NCI-H1436 treated with DMSO at 0.1 percent for 48 hours (cell line): ENCODE data around the gene ELP4.

Experiments used
- DNase-seq: peaks from one replicate; lab custom pipeline; 2025; lab: John Stamatoyannopoulos, UW

The ELP4 gene

DNA sequence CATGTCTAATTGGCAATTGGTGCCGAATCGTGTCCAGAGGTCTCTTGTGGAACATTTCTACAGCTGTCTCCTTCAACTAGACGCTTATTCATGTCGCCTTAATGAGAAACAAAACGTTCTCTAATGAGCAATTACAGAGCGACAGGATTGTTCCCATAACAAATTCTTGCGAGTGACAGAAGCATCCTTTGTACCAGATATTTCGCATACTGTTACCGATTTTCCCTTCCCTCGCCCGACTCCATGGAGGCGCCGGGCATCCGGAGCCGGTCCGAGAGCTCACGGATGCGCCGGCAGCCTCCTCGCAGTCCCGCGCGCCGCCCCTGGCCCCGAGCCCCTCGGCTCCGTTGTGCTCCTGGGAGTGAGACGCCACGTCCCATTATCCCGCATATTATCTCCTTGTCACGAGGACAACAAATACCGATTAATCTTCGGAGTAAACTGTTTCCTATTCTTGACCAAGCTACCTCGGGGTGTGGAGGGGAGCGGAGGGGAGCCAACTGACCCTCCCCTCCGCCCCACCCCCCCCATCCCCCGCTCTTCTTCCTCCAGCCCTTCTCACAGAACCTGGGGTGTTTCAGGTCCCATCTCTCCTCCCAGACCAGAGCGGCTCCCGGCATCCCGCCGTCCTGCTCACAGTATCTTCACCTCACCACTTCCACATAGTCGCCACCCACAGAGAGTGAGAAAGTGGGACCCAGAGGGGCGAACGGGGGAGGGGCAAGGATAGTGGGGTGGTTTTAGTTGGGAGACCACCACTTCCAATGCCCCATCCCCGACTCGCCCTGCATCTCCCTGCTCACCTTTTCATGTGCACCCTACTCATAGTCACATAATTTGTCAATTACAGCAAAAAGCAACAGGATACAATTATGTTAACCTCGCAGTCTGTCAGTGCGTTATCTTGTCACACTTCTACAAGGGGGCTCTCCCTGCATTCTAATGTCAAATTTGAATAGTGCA is 290.1 kb downstream of the ELP4 start:
- no peak for DNase-seq

DNA sequence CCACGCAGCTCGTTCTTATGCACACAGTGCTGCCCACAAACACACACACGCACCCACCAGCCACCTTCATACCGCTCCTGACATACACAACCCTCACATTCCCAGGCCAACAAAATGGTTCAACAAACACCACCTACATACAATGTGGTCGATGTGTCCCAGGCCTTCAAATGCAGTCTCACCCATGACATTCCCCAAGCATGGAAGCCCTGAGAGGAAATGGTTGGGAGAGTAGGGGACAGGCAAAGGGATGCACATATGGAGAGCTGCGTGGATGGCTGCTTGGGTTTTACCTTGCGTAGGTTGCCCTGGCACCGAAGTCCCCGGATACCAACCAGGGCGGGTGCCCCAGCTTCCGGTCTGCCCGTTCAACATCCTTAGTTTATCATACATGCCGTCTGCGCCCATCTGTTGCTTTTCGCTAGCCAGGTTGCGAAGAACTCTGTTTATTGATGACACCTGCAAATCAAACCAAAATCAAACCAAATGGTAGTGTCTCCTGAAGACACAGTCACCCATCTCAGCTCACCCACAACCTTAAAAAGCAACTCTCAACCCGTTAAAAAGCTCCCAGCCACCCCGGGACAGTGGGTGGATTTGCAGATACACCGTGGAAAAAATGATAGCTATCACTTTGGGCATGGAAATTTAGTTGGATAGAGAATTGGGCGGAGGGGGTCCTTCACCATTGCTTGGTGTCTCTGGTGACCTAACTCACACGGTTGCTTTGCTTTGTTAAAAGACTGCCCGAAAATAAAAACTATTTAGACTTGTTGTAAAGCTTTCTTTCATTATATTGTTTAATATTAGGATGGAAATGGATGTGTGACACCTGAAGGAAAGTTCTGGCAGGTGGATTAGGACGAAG is 291.1 kb downstream of the ELP4 start:
- no peak for DNase-seq

GRCh38 chr11:31801298-31801702 is 291.7 kb downstream of the ELP4 start:
- DNase-seq: no peak

DNA sequence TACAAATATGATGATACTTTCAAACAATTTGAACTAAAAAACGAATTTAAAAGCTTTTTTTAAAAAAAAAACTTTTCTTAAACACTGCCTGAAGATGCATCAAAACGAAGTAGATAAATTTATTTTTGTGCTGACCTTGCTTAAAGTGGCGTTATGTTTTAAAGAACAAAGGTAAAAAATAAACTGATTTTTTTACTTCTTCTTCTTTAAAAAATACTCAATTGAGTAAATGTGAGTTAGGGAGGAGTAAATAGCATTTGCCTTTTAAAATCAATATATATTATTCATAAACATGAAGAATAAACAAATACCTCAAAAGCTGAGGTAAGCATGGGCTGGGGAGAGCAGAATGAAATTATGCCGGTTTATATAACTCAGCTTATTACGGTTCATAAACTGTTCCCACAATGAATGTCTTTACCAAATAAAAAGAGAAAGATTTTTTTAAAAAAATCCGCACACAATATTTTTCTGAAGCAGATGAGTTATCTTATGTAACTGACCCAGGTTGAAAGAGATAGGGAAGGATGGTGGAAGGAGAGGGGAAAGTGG is 292.5 kb downstream of the ELP4 start:
- DNase-seq: no peak

- no peak for DNase-seq
These were observed 293.0 kb downstream of the ELP4 start for GRCh38 chr11:31802609-31802989.

DNA sequence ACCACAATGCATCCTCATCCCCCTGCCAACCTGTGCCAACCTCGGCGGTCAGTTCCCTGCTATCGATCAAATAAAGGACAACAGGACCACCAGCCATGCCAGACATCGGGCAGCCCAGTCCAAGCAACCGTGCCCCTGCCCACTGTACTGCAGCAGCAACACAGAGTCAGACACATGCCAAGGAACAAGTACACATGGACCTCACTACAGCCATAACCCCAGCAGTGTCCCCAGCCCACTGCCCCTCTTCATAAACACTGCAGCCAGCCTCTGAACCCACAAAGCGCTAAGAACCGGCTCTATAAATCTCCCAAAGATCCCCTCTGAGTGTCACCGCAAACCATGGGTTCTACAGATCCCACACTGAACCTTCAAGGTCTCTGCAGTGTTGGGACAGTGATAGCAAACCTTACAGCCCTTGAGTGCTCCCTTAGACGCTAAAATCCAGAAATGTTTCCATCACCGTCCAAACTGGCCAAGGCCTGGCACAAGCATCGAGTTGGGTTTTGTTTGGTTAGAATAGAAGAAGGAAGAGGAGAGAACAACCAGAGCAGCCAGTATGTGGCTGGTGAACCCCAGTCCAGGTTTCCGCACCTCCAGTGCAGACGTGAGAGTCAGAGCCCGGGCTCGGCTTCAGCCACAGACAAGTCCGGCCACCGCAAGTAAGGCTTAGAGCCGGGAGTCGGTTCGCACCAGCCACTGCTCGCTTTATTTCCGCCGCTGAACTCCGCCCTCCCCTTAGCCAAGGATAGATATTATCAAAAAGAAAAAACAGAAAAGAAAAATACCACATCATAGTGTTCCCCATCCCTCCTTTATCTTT is 293.6 kb downstream of the ELP4 start:
- DNase-seq: no peak

- no peak for DNase-seq
These were observed 294.3 kb downstream of the ELP4 start for GRCh38 chr11:31803813-31804311.

DNA sequence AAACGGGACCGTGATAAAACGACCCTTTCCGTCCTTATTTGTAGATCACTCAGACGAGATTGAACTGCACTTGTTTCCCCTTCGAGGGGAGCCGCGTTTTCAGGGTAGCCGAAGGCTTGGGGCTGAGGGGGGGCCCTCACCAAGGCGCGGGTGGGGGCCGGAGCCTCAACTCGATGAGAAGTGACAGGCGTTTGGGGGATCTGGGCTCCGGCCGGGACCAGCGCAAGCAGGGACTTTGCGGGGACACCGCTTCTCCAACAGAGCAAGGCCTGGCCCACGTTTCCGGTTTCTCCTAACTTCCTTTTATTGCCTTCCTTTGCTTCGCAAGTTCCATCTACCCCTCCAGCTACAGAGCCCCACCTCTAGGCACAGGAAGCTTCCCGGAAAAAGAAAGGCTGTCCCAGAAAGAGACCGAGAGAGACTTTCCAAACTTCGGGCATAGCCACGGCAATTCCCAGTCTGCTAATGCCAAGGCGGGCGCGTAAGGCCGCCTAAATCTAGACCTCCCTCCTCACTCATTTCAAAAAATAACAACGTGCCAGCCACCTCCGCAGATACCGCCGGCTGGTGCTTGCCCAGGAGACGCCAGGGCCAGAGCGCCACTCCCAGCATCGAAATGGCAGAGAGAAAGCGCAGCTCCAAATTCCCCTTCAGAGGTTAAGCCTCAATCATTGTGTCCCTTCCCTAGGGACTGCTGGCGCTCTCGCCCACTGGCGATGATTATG is 294.9 kb downstream of the ELP4 start:
- DNase-seq: no peak

DNA sequence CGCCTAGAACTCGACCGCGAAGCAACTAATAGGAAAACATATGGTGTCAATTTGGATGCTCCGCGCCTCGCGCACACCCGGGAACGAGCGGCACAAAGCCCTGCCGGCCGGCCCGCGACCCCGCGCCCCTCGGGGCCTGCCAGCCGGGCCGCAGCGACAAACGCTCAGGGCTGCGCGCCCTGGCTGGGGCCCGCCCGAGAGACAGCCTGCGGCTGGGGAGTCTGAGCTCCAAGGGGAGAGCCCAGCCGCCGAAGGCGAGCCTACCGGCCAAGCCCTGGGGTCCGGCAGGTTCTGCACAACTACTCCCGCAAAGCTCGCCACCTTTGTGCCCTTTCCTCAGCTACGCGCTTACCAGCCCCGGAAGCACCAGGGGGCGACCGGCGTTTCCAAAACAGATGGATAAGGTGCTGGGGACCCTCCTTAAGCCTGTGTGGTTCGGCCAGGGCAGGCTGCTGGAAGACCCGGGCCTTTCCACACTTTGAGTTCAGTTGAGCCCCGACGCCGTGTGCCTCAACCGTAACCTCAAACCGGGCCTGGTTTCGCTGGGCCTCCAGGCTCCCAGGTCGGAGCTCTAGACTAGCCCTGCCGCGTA is 295.6 kb downstream of the ELP4 start:
- DNase-seq: no peak

DNA sequence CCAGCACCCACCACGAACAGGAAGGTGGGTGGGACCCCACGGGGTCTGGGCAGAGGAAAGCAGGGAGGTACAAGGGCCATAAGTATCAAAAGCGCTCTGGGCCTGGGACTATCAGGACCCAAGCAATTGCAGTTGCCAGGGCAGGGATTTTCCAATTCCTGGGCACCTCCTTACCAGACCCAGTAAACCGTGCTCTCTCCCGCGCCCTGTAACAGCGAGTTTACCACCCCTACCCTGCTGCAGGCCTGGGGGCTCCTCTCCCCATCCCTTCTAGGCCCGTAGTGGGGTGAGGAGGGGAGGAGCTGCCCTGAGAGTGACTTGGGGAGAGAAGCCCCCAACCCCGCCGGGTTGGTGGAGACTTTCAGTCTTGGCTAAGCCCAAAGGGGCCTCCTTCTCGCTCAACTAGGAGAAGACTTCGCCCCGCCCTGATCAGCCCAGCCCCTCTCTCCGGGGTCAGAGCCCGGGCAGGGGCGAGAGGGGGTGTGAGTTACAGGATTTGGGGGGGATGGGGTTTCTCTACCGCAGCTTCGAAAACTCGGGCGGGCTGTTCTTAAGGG is 296.1 kb downstream of the ELP4 start:
- DNase-seq: no peak

GRCh38 chr11:31806186-31806927 is 296.8 kb downstream of the ELP4 start:
- no peak for DNase-seq

GRCh38 chr11:31806928-31807798 is 297.6 kb downstream of the ELP4 start:
- no peak for DNase-seq

DNA sequence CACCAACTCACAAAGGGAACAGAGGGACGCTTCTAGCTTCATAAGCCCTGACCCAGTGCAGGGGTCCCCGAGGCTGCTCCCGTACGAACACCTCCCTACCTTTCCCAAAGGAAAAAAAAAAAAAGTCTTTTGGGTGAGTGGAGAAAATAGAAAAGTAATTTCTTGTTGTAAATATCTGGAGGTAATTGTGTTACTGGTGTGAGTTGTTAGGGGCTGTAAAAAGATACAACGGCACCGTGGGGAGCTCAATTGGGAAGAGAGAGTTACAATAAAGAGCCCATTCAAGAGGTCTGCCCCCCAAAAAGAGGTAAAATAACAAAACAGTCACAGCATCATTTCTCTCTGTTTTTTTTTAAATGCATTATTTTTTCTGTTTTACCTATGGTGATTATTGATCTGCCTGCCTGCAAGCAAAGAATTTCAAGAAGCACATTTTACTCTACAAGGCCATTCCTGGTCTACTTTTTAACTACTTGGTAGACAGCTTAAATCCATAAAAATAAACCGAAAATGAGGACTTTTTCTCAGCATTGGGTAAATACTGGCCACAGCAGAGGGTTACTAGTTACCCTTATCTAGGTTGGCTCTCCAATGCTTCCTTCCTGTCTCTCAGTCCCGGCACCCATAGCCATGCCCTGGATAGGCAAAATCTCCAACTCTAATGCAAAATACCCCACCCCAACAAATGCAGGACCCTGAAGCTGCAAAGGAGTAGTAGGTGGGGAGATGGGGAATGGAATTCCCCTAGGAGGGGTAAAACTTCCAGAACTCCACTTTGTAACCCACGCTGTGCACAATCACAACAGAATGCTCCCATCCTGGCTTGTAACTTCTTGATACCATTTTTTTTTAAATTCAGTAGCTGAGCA is 298.5 kb downstream of the ELP4 start:
- no peak for DNase-seq

DNA sequence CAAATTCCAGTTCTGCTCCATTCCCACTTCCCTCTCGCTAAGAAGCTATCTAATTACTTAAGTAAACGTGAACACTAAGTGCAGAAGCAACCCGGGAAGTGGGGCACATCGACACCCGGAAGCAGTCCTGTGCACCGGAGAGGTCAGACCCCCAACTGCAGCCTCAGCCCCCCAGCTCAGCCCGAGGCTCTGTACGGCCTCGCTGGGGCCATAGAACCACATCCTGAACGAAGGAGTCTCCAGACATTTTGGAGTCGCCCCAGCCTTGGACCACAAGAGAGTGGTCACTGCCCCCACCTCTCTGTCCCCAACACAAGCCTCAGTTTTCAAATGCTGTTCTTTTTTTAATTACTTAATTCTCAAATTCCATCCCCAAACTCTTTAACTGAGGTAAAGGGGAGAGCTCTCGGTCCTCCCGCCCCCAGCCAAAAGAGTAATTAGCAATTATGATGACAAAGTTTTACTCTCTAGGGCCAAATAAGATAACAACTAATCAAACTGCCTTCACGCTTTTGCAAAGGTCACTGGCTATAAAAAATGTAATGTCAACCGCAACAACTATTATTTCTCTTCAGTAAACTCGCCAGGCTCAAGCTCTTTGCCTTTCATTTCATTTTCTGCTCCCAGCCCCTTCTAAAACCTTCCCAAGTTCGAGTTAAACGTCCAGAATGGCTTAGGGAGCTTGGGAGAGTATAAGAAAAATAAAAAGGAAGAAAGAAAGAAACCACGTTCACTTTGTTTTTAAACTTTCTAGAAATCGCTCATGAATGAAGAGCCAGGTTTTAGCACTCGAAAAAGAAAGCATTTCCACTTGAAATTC is 299.4 kb downstream of the ELP4 start:
- DNase-seq: no peak

DNA sequence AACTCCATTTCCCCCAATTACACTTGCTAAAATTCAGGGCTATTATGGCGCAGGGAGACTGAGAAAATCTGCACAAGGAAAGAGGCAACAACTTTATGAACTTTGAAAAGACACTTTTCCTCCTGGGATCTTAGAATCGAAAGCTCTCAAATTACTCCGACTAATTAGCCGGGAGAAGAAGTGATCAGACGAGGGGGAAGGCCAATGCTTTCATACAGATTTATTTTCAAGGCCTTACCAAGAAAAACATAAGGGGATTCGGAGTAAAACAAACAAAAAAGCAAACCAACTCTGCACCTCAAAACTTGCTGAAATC is 299.9 kb downstream of the ELP4 start:
- no peak for DNase-seq

GRCh38 chr11:31809857-31810778 is 300.6 kb downstream of the ELP4 start:
- DNase-seq: no peak
